ENCODE results near the gene CCR9. TPM values are rescaled to one million over a fixed set of nuclear protein-coding genes. Genes with fewer than 3 reads are reported as not detected.

CCR9 gene
- total RNA-seq, 1 donor from 2014 or later = not detected

- no peak for TF ChIP-seq CTCF (IDR thresholded peaks at IDR 0.05; ENCODE audit: partially characterized antibody, unreplicated experiment)
- Mint-ChIP-seq H3K36me3 (ENCODE audit: unreplicated experiment) (no peaks in the 10 kb centered on the region), H3K27ac (ENCODE audit: unreplicated experiment) (no peak overlapping the region), H3K4me3 (ENCODE audit: unreplicated experiment) (no peak overlapping the region), H3K9me3 (ENCODE audit: unreplicated experiment) (peaks cover 2% of the 10 kb centered on the region), H3K4me1 (ENCODE audit: low read depth, unreplicated experiment) (no peaks in the 10 kb centered on the region), H3K27me3 (ENCODE audit: unreplicated experiment) (peaks cover 3% of the 10 kb centered on the region)
- no peak for DNase-seq
Observed at GRCh38 chr3:45910892-45911291, 24.5 kb downstream of the CCR9 start.

GRCh38 chr3:45911511-45912226, 25.3 kb downstream of the CCR9 start:
- Mint-ChIP-seq H3K4me1 (ENCODE audit: low read depth, unreplicated experiment) (no peaks in the 10 kb centered on the region), H3K4me3 (ENCODE audit: unreplicated experiment) (no peak overlapping the region), H3K9me3 (ENCODE audit: unreplicated experiment) (peaks cover 2% of the 10 kb centered on the region), H3K27me3 (ENCODE audit: unreplicated experiment) (peaks cover 3% of the 10 kb centered on the region), H3K36me3 (ENCODE audit: unreplicated experiment) (no peaks in the 10 kb centered on the region), H3K27ac (ENCODE audit: unreplicated experiment) (no peak overlapping the region)
- no peak for DNase-seq
- no peak for TF ChIP-seq CTCF (IDR thresholded peaks at IDR 0.05; ENCODE audit: partially characterized antibody, unreplicated experiment)

GRCh38 chr3:45912435-45912834, 26.1 kb downstream of the CCR9 start:
- Mint-ChIP-seq H3K27ac (ENCODE audit: unreplicated experiment) (no peak overlapping the region), H3K4me1 (ENCODE audit: low read depth, unreplicated experiment) (no peaks in the 10 kb centered on the region), H3K9me3 (ENCODE audit: unreplicated experiment) (peaks cover 2% of the 10 kb centered on the region), H3K27me3 (ENCODE audit: unreplicated experiment) (peaks cover 3% of the 10 kb centered on the region), H3K4me3 (ENCODE audit: unreplicated experiment) (no peak overlapping the region), H3K36me3 (ENCODE audit: unreplicated experiment) (no peaks in the 10 kb centered on the region)
- TF ChIP-seq CTCF (IDR thresholded peaks at IDR 0.05; ENCODE audit: partially characterized antibody, unreplicated experiment) = no peak
- no peak for DNase-seq

- DNase-seq = no peak
- H3K4me1 Mint-ChIP-seq (ENCODE audit: low read depth, unreplicated experiment) = no peaks in the 10 kb centered on the region
- H3K27ac Mint-ChIP-seq (ENCODE audit: unreplicated experiment) = no peak overlapping the region
- no peaks in the 10 kb centered on the region for H3K36me3 Mint-ChIP-seq (ENCODE audit: unreplicated experiment)
- no peak for TF ChIP-seq CTCF (IDR thresholded peaks at IDR 0.05; ENCODE audit: partially characterized antibody, unreplicated experiment)
- H3K27me3 Mint-ChIP-seq (ENCODE audit: unreplicated experiment) = peaks cover 3% of the 10 kb centered on the region
- H3K9me3 Mint-ChIP-seq (ENCODE audit: unreplicated experiment) = peaks cover 4% of the 10 kb centered on the region
- H3K4me3 Mint-ChIP-seq (ENCODE audit: unreplicated experiment) = no peak overlapping the region
Observed at GRCh38 chr3:45914362-45915058, 28.2 kb downstream of the CCR9 start.

GRCh38 chr3:45915059-45915439, 28.7 kb downstream of the CCR9 start:
- Mint-ChIP-seq H3K27me3 (ENCODE audit: unreplicated experiment) (peaks cover 3% of the 10 kb centered on the region), H3K9me3 (ENCODE audit: unreplicated experiment) (peaks cover 3% of the 10 kb centered on the region), H3K36me3 (ENCODE audit: unreplicated experiment) (no peaks in the 10 kb centered on the region), H3K4me1 (ENCODE audit: low read depth, unreplicated experiment) (no peaks in the 10 kb centered on the region), H3K27ac (ENCODE audit: unreplicated experiment) (no peak overlapping the region), H3K4me3 (ENCODE audit: unreplicated experiment) (no peak overlapping the region)
- TF ChIP-seq CTCF (IDR thresholded peaks at IDR 0.05; ENCODE audit: partially characterized antibody, unreplicated experiment) = no peak
- no peak for DNase-seq

Data from glutamatergic neuron (in vitro differentiated cells).